HG02970 (cell line): Measurements from ENCODE around the gene RNF126.
A peak's percentile ranks its signal among the peaks of the same experiment; 100 is the strongest.

Experiments
- ATAC-seq: cut with Tn5 transposase; IDR thresholded peaks from one replicate; pipeline ENCODE4 v1.9.1; 2021; ENCODE audit warnings: mild to moderate bottlenecking, moderate library complexity, moderate number of reproducible peaks; ENCODE audit not compliant: unreplicated experiment, low FRiP score

RNF126 gene

DNA sequence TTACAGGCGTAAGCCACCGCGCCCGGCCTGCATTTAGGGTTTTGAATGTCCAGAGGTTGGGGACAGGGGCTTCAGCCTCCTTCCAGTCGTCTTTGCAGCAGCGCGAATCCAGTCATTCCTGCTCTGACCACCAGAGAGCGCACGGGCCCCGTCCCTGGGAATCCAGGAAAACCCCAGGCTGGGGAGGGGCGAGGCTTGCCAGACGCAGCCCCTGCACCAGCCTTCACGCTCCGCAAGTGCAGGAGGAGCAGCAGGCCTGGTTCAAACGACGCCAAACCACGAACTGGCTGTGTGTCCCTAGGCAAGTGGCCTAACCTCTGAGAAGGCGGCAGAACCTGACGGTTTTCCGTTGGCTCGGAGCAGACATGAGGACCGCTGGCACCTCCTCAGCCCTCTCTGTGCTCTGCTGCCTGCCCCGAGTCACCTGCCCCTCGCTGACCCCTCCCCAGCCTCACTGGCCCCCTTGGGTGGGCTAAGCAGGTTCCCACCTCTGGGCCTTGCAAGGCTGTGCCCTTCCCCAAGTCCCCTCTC, 2.0 kb upstream of the RNF126 start:
- no peak for ATAC-seq

DNA sequence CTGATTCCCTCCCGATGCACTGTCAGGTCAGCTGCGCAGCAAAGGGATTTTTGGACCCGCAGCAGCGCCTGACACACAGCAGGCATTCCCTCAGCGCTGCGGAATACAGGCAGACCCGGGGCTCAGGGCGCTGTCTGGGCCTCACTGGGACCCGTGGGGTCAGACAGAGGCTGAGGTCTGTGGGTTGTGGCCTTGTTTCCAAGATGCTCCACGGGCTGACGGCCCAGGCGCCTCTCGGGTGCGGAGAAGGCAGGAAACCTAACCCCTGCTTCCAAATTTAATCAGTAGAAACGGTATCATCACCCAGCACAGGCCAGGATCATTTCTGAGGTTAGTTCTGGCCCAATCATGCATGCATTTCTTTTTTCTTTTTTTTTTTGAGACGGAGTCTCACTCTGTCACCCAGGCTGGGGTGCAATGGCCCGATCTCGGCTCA, 686 bp upstream of the RNF126 start:
- no peak for ATAC-seq

GRCh38 chr19:662207-662961, 630 bp downstream of the RNF126 start:
- ATAC-seq: peak; percentile 8

DNA sequence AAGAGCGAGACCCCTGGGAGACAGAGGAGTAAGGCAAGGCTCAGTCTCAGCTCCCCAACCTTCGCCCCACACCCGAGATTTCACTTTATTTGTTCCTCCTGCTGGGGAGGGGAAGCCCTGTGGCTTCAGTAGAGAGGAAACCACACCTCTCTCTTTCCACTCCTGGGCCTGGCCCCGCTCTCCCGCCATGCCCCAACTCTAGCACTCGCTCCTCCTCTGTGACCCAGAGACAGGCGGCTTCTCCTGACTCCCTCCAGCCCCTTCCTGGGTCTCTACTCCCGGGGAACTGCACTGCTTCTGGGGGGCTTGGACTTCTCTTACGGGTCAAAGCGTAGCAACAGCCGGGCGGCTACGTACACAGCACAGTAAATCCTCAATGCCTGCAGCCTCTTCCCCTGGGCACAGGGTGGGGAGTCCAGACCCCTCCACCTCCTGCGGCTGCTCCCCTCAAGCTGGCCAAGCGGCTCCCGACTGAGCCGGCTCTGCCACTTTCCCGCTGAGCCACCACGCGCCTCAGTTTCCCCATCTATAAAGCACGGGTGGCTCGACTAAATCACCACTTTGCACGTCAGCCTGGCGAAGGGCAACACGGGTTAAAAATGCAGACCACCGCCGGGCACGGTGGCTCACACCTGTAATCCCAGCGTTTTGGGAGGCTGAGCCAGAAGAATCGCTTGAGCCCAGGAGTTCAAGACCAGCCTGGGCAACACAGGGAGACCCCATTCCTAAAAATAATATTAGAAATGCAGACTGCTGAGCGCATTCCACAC, 1.4 kb downstream of the RNF126 start:
- no peak for ATAC-seq

- ATAC-seq: no peak
Observed at GRCh38 chr19:660793-661426, 2.1 kb downstream of the RNF126 start.

GRCh38 chr19:658916-659839, 3.8 kb downstream of the RNF126 start:
- no peak for ATAC-seq

DNA sequence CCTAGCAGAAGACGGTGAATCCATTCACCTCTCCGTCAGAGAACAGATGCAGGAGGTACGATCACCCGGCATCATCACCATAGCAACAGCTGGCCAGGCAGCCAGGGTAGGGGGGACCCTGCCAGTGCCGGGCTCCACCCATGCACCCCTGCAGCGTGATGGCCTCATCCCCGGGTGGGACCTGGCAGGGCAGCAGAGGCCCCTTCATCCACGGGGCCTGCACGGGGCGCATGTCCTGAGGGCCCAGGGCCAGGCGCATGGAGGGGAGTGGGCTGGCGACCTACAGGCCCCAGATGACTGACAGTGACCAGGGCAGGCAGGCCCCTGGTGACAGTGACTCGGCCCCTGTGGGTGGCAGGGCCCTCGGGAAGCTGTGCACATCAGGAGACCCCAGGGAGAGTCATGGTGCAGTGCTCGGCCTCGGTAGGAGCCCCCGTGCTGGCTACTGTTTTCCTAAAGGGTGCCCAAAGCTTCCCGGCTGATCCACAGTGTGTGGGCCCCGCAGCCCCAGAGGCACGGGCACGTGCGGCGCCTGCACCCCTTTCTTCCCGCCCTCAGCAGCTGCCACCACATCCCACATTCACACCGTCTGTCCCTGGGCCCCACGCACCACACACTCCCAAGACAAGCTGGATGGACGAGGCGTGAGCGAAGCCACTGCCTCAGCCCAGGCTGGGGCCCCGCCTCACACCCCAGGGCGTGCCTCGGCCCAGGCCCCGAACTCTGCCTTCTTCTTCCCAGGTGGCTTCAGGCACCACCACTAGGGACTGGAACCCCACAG, 4.8 kb downstream of the RNF126 start:
- no peak for ATAC-seq

DNA sequence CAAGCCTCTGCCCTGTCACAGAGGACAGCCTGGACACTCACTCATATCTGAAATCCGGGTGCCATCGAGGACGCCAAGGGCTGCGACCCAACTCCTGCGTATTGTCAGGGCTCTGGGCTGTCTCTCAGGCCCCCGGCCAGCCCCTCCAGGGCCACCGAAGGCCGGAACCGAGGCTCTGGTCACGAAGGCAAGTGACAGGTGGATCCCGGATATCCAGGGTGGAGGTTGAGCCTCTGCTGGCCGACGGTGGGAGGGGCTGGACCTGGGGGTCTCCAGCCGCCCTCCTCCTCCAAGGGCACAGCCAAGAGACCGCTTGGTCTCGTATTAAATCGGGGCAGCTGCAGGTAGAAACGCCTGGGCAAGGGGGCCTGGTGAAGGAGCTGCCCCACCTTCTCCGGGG, 5.4 kb downstream of the RNF126 start:
- ATAC-seq: no peak

GRCh38 chr19:656751-657559, 6.1 kb downstream of the RNF126 start:
- ATAC-seq: no peak

DNA sequence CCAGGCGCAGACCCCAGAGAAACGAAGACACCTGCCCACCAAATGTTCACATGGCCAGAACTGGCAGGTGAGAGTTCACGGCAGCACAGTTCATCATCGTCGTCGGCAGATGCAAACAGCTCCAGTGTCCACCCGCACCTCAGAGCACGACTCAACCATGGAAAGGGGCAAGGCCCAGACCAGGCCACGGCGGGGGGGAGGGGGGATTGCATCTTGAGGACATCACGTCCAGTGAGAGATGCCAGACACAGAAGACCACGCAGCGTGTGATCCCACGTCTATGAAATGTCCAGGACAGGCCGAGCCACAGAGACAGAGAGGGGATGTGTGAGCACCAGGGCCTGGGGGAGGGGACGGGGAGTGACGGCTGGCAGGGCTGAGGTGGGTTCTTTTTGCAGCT, 7.3 kb downstream of the RNF126 start:
- ATAC-seq: no peak

DNA sequence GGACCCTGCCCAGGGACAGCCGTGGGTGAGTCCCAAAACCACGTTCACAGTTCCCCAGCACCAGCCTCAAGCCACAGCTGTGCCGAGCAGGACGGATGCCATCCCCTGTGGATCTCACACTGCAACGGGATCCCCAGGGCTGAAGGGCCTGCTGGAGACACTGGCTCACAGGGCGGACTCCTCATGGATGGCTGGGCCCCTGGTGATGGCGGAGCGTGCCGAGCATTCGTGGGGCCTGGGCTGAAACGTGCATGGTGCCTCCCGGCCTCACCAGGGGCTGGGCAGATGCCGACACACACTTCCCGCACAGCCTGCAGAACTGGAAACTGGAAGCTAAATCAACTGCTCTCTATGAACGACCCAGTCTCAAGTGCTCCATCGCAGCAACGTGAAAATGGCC, 9.6 kb downstream of the RNF126 start:
- ATAC-seq: no peak

GRCh38 chr19:652467-653389, 10.3 kb downstream of the RNF126 start:
- ATAC-seq: no peak

- no peak for ATAC-seq
Observed at GRCh38 chr19:651991-652390, 11.0 kb downstream of the RNF126 start.

DNA sequence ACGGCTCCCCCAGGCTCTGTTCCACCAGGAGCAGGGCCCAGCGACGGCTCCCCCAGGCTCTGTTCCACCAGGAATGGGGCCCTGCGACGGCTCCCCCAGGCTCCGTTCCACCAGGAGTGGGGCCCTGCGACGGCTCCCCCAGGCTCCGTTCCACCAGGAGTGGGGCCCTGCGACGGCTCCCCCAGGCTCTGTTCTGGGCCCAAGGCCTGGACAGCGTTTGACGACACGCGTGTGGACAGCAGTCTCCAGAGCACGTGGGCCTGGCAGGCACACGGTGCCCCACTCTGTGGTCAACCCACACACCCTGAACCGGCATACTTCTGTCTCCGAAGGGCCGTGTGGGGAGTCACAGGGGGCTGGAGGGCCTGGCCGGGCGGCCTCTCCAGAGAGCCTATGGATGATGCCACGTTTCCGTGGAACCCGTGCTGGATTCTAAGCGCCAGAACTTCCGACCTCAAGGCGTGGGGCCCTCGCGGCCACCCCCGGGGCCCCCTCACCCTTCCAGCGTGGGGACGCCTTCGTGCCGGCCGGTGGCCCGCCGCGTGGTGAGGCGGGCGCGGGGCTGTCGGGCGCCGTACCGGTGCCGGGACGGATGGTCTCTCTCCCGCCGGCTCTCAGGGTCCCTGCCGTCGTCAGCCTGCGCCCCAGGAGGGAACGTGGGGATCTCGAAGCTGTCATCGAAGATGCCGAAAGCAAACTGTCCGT, 11.7 kb downstream of the RNF126 start:
- no peak for ATAC-seq

- no peak for ATAC-seq
Observed at GRCh38 chr19:650121-650520, 12.9 kb downstream of the RNF126 start.

DNA sequence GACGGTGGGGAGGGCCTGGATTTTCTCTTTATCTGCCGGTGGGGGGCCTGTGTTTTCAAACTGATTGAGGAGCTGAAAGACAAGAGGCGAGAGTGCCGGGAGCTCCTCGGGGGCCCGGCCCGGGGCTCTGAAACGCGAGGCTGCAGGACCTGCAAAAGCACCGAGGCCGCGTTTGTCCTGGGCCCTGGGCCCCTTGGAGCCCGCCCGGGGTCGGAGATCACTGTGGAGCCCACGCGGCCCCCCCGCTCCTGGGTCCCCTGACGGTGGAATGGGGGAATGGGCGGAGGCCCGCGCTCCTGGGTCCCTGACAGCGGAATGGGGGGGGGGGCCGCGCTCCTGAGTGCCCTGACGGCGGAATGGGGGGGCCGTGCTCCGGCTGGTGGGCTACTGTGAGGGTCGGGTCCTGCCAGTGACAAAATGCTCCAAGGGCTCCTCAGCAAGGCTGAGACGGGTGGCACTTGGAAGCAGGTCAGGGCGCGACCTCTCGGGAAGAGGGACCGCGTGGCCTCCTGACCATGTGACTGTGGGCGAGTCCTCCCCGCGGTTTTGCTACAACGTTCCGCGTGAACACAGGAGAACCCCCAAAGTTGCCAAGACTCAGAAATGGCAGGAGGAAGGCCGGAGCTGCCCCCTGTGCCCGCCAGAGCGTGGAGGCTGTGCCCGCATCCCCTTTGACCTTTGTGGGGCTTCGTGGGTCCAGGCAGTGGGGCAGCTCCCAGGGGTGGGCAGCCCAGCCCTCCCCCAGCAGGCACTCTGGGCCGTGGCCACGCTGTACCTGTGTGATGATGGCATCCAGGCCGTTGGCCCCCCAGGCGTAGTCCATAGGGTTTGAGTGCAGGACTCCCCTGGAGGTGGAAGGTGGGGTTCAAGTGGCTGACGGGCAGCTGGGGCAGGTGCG, 13.9 kb downstream of the RNF126 start:
- ATAC-seq: no peak
